GM18909 (cell line): ENCODE results near the gene CCDC68.
A peak's percentile ranks its signal among the peaks of the same experiment; 100 is the strongest.

Source experiments
- ATAC-seq: cut with Tn5 transposase; IDR thresholded peaks from one replicate; pipeline ENCODE4 v1.9.1; 2021; ENCODE audit warnings: mild to moderate bottlenecking; ENCODE audit not compliant: unreplicated experiment, poor library complexity

Gene CCDC68

DNA sequence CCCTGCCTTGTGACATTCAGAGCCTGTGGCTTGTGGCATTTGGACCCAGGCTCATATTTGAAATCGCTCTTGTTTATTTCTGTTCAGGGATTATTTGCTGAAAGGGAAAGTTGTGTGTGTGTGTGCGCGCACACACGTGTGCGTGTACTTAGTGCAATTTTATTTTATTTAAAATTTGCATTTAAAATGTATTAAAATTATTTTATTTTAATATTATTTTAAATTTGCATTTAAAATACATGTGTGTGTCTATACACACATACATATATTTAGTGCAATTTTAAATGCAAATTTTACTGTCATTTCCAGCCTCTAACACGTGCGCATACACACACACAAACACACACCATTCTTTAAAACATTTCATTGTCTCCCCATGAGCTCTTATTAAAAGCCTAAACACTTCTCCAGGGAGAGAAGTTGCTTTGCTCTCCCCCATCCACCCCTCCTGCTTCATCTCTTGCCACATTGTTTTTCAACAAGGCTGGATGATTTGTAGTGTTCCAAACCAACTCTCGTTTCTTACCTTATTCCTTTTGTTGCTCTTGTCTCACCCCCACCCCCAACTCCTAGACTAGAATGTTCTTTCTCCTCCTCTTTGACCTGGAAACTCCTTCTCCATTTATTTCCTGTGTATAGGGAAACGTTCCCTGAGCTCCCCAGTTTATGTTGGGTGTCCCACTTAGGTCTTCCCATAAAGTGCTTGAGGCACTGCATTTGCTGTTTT is 3.8 kb upstream of the CCDC68 start:
- no peak for ATAC-seq

GRCh38 chr18:54961868-54962267 is 2.6 kb upstream of the CCDC68 start:
- no peak for ATAC-seq

GRCh38 chr18:54961016-54961423 is 1.8 kb upstream of the CCDC68 start:
- ATAC-seq = no peak

- ATAC-seq = no peak
Measured at GRCh38 chr18:54960197-54960596, 936 bp upstream of the CCDC68 start.

- no peak for ATAC-seq
Measured at GRCh38 chr18:54957996-54958395, 1.3 kb downstream of the CCDC68 start.

GRCh38 chr18:54957296-54957832 is 1.9 kb downstream of the CCDC68 start:
- no peak for ATAC-seq

- ATAC-seq = no peak
Measured at GRCh38 chr18:54956506-54956905, 2.8 kb downstream of the CCDC68 start.

GRCh38 chr18:54952026-54952425 is 7.2 kb downstream of the CCDC68 start:
- ATAC-seq = no peak

- no peak for ATAC-seq
Measured at GRCh38 chr18:54950221-54950620, 9.0 kb downstream of the CCDC68 start.

DNA sequence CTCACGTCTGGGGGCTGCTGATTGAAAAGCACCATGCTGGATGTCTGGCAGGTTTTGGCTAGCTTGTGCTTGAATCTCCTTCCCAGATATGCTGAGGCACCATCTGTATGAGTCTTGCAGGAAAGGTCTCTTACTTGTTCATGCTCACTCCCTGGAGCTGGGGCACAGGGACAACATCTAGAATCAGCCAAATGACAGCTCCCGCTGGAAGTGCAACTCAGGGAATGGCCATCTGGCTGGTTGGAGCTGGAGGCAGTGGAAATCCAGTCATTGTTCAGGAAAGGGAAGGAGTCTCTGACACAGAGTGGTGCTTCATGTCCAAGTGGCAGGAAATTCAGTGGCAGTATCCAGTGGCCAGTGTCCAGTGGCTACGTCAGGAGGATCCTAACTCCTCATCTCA is 9.7 kb downstream of the CCDC68 start:
- ATAC-seq = no peak

DNA sequence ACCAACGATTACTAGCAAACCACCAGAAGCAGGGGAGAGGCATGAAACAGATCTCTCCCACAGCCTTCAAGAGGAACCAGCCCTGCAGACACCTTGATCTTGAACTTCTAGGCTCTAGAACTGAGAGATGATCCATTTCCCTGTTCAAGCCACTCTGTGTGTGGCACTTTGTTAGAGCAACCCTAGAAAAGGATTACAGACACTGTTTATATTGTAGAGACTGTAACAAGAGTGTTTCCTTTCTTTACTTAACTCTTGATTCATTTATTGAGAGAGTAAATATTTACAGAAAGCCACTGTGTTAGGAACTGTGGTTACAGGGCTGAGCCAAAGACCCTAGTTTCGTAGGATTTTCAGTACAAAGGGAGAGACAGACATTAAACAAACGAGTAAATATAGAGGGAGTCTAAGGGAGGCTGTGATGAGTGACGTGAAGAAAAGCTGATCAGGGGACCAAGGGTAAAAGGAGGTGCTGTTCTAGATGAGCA is 10.9 kb downstream of the CCDC68 start:
- no peak for ATAC-seq

DNA sequence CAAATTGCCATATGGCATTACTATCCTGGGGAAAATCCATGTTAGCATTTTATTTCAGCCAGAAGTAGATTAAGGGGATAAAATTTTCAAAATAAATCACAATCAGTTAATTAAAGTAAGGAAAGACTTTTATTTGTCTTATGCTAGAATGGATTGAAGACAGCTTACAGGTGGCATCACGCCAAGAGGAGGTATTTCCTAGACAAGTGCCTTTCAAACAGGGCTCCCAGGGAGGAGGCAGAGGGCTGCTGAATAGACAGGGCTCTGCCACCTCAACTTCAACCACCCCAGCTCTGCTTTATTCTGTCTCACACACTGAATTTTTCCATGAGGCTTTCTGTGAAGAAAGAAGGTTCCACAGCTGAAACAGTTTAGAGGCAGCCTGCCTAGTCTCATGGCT is 12.2 kb downstream of the CCDC68 start:
- no peak for ATAC-seq

GRCh38 chr18:54946149-54946581 is 13.1 kb downstream of the CCDC68 start:
- ATAC-seq = peak; percentile 90

DNA sequence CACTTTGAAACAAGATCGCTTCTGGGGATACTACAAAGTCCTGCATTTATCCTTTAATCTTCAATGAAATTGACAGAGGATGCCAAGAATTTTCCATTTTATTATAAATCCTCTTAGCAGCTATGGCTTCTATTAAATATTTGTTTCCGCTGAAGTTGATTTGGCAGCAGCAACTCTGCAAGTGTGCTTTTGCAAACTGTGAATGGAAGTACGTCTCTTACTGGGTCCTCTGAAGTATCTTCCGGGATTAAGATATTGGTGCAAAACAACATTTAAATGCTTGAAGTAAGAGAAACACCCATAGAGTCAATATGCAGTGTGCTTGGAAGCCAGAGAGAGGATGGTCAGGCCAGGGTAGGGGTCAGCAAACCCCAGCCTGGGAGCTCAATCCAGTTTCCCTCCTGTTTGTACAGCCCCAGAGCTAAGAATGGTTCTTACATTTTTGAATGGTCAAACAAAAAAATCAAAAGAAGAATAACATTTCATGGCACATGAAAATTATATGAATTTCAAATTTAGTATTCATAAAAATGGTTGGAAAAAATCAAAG is 13.6 kb downstream of the CCDC68 start:
- no peak for ATAC-seq

- no peak for ATAC-seq
Measured at GRCh38 chr18:54942569-54942968, 16.7 kb downstream of the CCDC68 start.

- no peak for ATAC-seq
Measured at GRCh38 chr18:54942144-54942543, 17.1 kb downstream of the CCDC68 start.

DNA sequence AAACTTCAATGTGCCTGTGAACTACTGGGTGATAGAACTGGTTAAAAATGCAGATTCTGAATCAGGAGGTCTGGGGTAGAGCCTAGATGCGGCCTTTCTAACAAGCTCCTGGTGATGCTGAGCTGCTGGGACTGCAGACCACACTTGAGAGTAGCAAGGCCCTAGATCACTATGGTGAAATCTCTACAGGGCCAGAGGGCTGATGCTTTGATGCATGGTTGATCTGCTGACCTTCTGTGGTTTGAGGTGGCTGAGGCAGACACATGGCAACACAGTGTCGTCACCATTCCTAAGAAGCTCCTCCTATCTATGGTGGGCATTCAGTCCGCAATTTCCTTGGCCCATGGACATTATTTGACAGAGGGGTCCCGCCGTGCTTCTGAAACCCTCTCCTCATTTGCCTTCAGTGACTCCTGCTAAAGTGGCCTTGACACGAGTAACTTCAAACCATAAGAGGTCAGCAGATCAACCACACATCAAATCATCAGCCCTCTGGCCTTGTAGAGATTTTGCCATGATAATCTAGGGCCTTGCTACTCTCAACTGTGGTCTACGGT is 19.8 kb downstream of the CCDC68 start:
- no peak for ATAC-seq

DNA sequence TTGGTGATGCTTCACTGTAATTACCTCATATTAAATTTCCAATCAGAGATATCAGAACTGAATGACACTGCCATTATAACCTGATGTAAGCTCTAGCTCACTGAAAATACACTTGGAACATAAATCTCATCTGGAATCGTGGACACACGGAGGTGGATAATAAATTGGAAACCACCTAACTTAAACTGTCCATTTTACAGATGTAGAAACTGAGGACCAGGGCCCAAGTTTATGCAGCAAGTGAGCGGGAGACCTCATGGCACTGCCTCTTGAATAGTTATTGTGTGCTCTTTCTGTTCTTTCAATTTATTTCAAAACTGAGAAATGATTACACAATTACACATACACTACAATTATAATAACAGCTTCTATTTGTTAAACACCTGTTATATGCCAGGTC is 20.8 kb downstream of the CCDC68 start:
- no peak for ATAC-seq

GRCh38 chr18:54932472-54932871 is 26.8 kb downstream of the CCDC68 start:
- no peak for ATAC-seq

- no peak for ATAC-seq
Measured at GRCh38 chr18:54931152-54931551, 28.1 kb downstream of the CCDC68 start.

DNA sequence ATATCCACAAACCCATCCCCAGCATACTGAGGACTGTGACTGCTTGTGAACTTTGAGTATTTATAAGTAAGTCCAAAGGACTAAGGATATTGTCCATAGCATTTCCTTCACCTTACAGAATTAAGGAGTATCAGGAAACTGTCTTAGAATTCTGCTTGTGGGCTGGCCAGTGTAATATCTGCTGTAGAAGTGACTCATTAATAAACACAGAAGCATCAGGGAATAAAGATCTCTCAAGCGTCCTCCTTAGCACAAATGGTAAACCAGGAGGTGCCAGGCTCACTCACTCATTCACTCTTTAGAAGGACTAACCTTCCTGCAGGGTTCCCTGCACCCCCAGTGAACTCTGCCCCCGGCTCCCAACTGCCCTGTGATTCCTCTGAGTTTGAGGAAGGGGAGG is 31.0 kb downstream of the CCDC68 start:
- ATAC-seq = no peak
